Hematopoietic multipotent progenitor cell (in vitro differentiated cells): ENCODE measurements around the gene ITGB4. TPM values are rescaled to one million over a fixed set of nuclear protein-coding genes. Genes with fewer than 3 reads are reported as not detected.

Source experiments
- DNase-seq, 3 donors: peaks; one replicate each; pipeline ENCODE4 v3.0.0-alpha.2; 2011 to 2015; ENCODE audit warnings: low read depth in 2 of 3, low spot score in 2 of 3
- total RNA-seq: library from RNA; depleted of rRNA; stranded (reverse); fragments of >200 nt; gene quantifications from one replicate; pipeline ENCODE4 v1.2.3, GENCODE V29; 2012

ITGB4 gene
- total RNA-seq: 11.3 TPM

- peak; percentile 29 to 39 (median 33) for DNase-seq
Observed at GRCh38 chr17:75720656-75721462, at the start of gene ITGB4. Gene ITGB4, plus strand, starts transcription at chr17:75721459. Its CDS starts 3,245 bp downstream, at chr17:75724704.

GRCh38 chr17:75672011-75672410, 49.2 kb upstream of the ITGB4 start:
- DNase-seq: no peak

GRCh38 chr17:75673487-75673886, 47.8 kb upstream of the ITGB4 start:
- no peak for DNase-seq

GRCh38 chr17:75676461-75676860, 44.8 kb upstream of the ITGB4 start:
- DNase-seq: no peak

- no peak for DNase-seq
Observed at GRCh38 chr17:75679706-75680211, 41.5 kb upstream of the ITGB4 start.

- no peak for DNase-seq
Observed at GRCh38 chr17:75680431-75680830, 40.8 kb upstream of the ITGB4 start.

- DNase-seq: no peak
Observed at GRCh38 chr17:75681289-75681688, 40.0 kb upstream of the ITGB4 start.

- no peak for DNase-seq
Observed at GRCh38 chr17:75683583-75683982, 37.7 kb upstream of the ITGB4 start.

- DNase-seq: no peak
Observed at GRCh38 chr17:75684249-75684648, 37.0 kb upstream of the ITGB4 start.

GRCh38 chr17:75684924-75685323, 36.3 kb upstream of the ITGB4 start:
- no peak for DNase-seq

GRCh38 chr17:75685499-75685898, 35.8 kb upstream of the ITGB4 start:
- DNase-seq: no peak

GRCh38 chr17:75688209-75688825, 32.9 kb upstream of the ITGB4 start:
- peak in 1 of 3 donors; percentile 55 for DNase-seq

GRCh38 chr17:75689441-75689873, 31.8 kb upstream of the ITGB4 start:
- peak; percentile 22 to 84 (median 59) for DNase-seq

- DNase-seq: no peak
Observed at GRCh38 chr17:75691371-75691791, 29.9 kb upstream of the ITGB4 start.

GRCh38 chr17:75691801-75692626, 29.2 kb upstream of the ITGB4 start:
- no peak for DNase-seq

- DNase-seq: no peak
Observed at GRCh38 chr17:75692976-75693375, 28.3 kb upstream of the ITGB4 start.

- DNase-seq: no peak
Observed at GRCh38 chr17:75693500-75694481, 27.5 kb upstream of the ITGB4 start.

GRCh38 chr17:75694536-75694935, 26.7 kb upstream of the ITGB4 start:
- DNase-seq: no peak

GRCh38 chr17:75695141-75695829, 26.0 kb upstream of the ITGB4 start:
- DNase-seq: no peak
